ENCODE measurements around the gene DCN.

DNA sequence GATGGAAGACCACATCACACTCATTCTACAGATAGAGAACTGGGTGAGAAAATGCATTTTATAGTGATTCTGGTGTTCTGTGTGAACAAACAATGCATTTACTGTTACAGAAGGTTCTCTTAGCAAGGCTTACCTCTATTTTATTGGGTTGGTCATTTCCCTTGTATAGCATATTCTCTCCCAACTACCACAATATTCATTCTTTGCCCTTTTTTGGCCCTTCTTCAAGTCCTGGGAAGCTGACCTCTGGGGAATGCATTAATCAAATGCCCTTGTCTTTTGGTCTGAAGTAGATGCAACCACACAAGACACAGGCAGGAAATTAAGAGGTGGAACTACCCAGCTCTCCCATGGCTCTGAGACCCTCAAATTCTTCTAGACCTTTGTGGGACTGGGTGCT lies 19.5 kb downstream of the DCN start:
- TF ChIP-seq CTCF (IDR thresholded peaks at IDR 0.05; ENCODE audit: extremely low read depth in 1 of 2, insufficient read depth in 1 of 2, low read depth in 1 of 2, low read length in 2 of 2) (no peak), EZH2 (IDR thresholded peaks at IDR 0.05; ENCODE audit: borderline replicate concordance, low read depth, low read length, severe bottlenecking) (no peak), POLR2AphosphoS5 (IDR thresholded peaks at IDR 0.05; ENCODE audit: insufficient read depth, low read depth, low read length) (no peak), POLR2A (IDR thresholded peaks at IDR 0.05; ENCODE audit: low read depth, low read length) (no peak), FOS (IDR thresholded peaks at IDR 0.05; ENCODE audit: borderline replicate concordance, insufficient read depth, low read length) (no peak), JUN (IDR thresholded peaks at IDR 0.05; ENCODE audit: borderline replicate concordance, insufficient read depth, insufficient read length, low read depth) (no peak), MYC (IDR thresholded peaks at IDR 0.05; ENCODE audit: low read depth, low read length) (no peak), GATA2 (IDR thresholded peaks at IDR 0.05; ENCODE audit: insufficient read depth, insufficient read length, low read depth, low read length) (no peak)
- TF ChIP-seq, protein P1, sequence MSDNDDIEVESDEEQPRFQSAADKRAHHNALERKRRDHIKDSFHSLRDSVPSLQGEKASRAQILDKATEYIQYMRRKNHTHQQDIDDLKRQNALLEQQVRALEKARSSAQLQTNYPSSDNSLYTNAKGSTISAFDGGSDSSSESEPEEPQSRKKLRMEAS (IDR thresholded peaks at IDR 0.05; ENCODE audit: insufficient read depth, insufficient read length) = no peak
